Measurements from ENCODE around the gene USP25. TPM values are rescaled to one million over a fixed set of nuclear protein-coding genes. Genes with fewer than 3 reads are reported as not detected.

The USP25 gene
- total RNA-seq, 1 experiment from 2014 or later, result 33.6 TPM

DNA sequence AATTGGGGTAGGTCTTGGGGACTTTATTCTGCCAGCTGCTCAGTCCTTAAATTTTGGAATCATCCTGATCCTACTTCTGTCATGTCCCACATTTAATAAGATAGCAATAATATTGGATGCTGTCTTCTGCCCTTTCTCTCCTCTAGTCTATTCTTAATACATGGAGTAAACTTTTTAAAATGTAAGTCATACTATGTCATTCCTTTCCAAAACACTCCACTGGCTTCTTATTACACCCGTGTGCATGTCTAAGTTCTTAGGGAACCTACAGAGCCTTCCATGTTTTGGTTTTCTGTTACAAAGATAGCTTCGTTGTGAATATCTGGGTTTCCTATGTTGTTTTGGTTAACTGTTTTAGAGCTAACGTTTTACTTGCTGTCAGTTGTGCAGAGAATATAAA is 35.1 kb downstream of the USP25 start:
- no peak overlapping the region for H3K4me3 ChIP-seq (replicated peaks in 1 of 2; ENCODE audit: low read depth in 1 of 2, low read length in 2 of 2)
- H3K9ac ChIP-seq (ENCODE audit: low read length), result no peak overlapping the region
- POLR2A ChIA-PET, result no interaction called here
- ATAC-seq, result no peak
- CTCF ChIA-PET, result no interaction called here
- no peak overlapping the region for H3K4me2 ChIP-seq (ENCODE audit: low read length)
- H4K20me1 ChIP-seq (ENCODE audit: insufficient read depth), result no peaks in the 10 kb centered on the region
- RAD21 ChIA-PET (ENCODE audit: low non-redundant PET in 1 of 2, low total read pairs in 2 of 2, uncharacterized antibody in 2 of 2, unreplicated experiment in 2 of 2), result no interaction called here
- no TSS peak for BruUV-seq (replicated peaks)
- H3K36me3 ChIP-seq (ENCODE audit: control insufficient read depth in 1 of 2, insufficient read depth in 2 of 2, low read length in 2 of 2), result peaks cover 0 to 2% of the 10 kb centered on the region in 2 experiments; a peak in 1 of 4 replicates
- intact Hi-C loops (cut with micrococcal nuclease), result no loop called here
- no peaks in the 10 kb centered on the region for H3K9me2 ChIP-seq (ENCODE audit: insufficient read depth)
- H3K79me2 ChIP-seq (ENCODE audit: insufficient read depth, low read length), result peaks cover 70% of the 10 kb centered on the region
- H3K9me3 ChIP-seq (ENCODE audit: control insufficient read depth in 1 of 2, insufficient read depth in 1 of 2, low read depth in 1 of 2, low read length in 2 of 2), result no peaks in the 10 kb centered on the region
- DNase-seq (ENCODE audit: low read depth, low spot score), result no peak
- H2AFZ ChIP-seq (ENCODE audit: low read depth, low read length, poor library complexity, severe bottlenecking), result no peak overlapping the region
- H3K27me3 ChIP-seq (ENCODE audit: insufficient read depth, low read length), result no peaks in the 10 kb centered on the region
- H3K4me1 ChIP-seq (ENCODE audit: control insufficient read depth in 1 of 2, insufficient read depth in 2 of 2, low read length in 2 of 2), result no peaks in the 10 kb centered on the region
- no peak overlapping the region for H3K27ac ChIP-seq (ENCODE audit: low read depth, low read length)
- TF ChIP-seq SP1 (IDR thresholded peaks at IDR 0.05; ENCODE audit: low read depth), result no peak
- no peak for TF ChIP-seq YY1 (IDR thresholded peaks at IDR 0.05; ENCODE audit: extremely low read depth, insufficient replicate concordance, low read depth, low read length)
- TF ChIP-seq SIN3A (IDR thresholded peaks at IDR 0.05; ENCODE audit: low read depth), result no peak
- no peak for TF ChIP-seq EZH2phosphoT487 (IDR thresholded peaks at IDR 0.05; ENCODE audit: borderline replicate concordance)
- no peak for TF ChIP-seq CEBPB (IDR thresholded peaks at IDR 0.05; ENCODE audit: low read depth)
- no peak for TF ChIP-seq ELF1 (IDR thresholded peaks at IDR 0.05; ENCODE audit: borderline replicate concordance, low read depth)
- TF ChIP-seq ZFX (IDR thresholded peaks at IDR 0.05), result no peak
- TF ChIP-seq, protein P1, sequence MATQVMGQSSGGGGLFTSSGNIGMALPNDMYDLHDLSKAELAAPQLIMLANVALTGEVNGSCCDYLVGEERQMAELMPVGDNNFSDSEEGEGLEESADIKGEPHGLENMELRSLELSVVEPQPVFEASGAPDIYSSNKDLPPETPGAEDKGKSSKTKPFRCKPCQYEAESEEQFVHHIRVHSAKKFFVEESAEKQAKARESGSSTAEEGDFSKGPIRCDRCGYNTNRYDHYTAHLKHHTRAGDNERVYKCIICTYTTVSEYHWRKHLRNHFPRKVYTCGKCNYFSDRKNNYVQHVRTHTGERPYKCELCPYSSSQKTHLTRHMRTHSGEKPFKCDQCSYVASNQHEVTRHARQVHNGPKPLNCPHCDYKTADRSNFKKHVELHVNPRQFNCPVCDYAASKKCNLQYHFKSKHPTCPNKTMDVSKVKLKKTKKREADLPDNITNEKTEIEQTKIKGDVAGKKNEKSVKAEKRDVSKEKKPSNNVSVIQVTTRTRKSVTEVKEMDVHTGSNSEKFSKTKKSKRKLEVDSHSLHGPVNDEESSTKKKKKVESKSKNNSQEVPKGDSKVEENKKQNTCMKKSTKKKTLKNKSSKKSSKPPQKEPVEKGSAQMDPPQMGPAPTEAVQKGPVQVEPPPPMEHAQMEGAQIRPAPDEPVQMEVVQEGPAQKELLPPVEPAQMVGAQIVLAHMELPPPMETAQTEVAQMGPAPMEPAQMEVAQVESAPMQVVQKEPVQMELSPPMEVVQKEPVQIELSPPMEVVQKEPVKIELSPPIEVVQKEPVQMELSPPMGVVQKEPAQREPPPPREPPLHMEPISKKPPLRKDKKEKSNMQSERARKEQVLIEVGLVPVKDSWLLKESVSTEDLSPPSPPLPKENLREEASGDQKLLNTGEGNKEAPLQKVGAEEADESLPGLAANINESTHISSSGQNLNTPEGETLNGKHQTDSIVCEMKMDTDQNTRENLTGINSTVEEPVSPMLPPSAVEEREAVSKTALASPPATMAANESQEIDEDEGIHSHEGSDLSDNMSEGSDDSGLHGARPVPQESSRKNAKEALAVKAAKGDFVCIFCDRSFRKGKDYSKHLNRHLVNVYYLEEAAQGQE (IDR thresholded peaks at IDR 0.05; ENCODE audit: low read depth), result no peak
- TF ChIP-seq, protein P2, sequence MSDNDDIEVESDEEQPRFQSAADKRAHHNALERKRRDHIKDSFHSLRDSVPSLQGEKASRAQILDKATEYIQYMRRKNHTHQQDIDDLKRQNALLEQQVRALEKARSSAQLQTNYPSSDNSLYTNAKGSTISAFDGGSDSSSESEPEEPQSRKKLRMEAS (IDR thresholded peaks at IDR 0.05), result no peak
